ENCODE measurements around the gene TICAM1.
"Not testable (repeated sequence)": the region's sequence is repeated elsewhere in the genome, so short reads cannot be mapped to it uniquely, and the experiment has no call there.

Gene TICAM1

DNA sequence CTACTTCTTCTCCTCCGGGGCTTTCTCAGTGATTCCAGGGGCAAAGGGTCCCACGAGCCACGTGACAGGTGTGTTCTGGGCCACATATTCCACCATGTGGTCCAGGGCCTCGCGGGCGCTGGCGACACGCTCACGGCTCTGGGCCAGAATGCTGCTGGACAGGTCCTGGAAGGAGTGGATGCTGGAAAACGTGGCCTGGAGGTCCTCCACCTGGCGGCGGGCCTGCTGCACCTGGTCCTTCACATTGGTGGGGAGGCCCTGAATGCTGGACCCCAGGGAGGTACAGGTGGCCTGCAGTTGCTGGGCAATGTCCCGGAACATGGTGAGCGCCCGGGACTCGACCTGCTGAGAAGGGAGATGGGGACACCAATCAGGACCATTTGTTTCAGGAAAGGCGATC, 7.7 kb upstream of the TICAM1 start:
- H3K27me3 ChIP-seq (replicated peaks; ENCODE audit: control insufficient read depth, insufficient read depth, low read length) = no peaks in the 10 kb centered on the region
- no peak overlapping the region for H3K4me3 ChIP-seq (ENCODE audit: low read length)
- H3K9me3 ChIP-seq (ENCODE audit: control insufficient read depth, low read length) = no peaks in the 10 kb centered on the region
- no peak overlapping the region for H3K9ac ChIP-seq (ENCODE audit: low read length)
- H3K4me1 ChIP-seq (ENCODE audit: control insufficient read depth, insufficient read depth, low read length) = peaks cover 9% of the 10 kb centered on the region
- H3K36me3 ChIP-seq (ENCODE audit: control insufficient read depth, insufficient read depth, low read length, severe bottlenecking) = peaks cover 60% of the 10 kb centered on the region
- DNase-seq (ENCODE audit: low read depth) = no peak

DNA sequence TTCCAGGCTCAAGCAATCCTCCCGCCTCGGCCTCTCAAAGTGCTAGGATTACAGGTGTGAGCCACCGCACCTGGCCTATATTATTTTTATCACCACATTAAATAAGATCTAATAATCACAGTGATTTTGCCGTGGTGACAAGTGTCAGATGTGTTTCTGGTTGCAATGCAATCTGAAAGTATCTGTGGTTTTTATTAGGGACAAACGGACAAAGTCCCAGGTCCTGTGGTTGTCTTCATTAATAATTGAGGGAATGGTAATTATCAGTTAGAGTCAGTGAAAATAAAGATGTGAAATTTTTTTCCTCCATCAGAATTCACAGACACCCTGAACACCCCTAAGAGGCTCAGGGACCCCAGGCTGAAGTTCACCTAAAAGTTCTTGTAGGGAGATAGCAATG, 1.3 kb upstream of the TICAM1 start:
- Histone ChIP-seq H3K36me3 (ENCODE audit: control insufficient read depth, insufficient read depth, low read length, severe bottlenecking) (peaks cover 6% of the 10 kb centered on the region), H3K4me1 (ENCODE audit: control insufficient read depth, insufficient read depth, low read length) (peaks cover 10% of the 10 kb centered on the region), H3K9me3 (ENCODE audit: control insufficient read depth, low read length) (no peaks in the 10 kb centered on the region), H3K4me3 (ENCODE audit: low read length) (no peak overlapping the region), H3K27me3 (replicated peaks; ENCODE audit: control insufficient read depth, insufficient read depth, low read length) (no peaks in the 10 kb centered on the region), H3K9ac (ENCODE audit: low read length) (no peak overlapping the region)
- no peak for DNase-seq (ENCODE audit: low read depth)

GRCh38 chr19:4831979-4832340, 448 bp upstream of the TICAM1 start:
- peak overlapping the region; percentile 84 for H3K9ac ChIP-seq (ENCODE audit: low read length)
- not testable (repeated sequence) for H3K27me3 ChIP-seq (replicated peaks; ENCODE audit: control insufficient read depth, insufficient read depth, low read length); H3K9me3 ChIP-seq (ENCODE audit: control insufficient read depth, low read length); H3K4me1 ChIP-seq (ENCODE audit: control insufficient read depth, insufficient read depth, low read length); H3K36me3 ChIP-seq (ENCODE audit: control insufficient read depth, insufficient read depth, low read length, severe bottlenecking); DNase-seq (ENCODE audit: low read depth)
- H3K4me3 ChIP-seq (ENCODE audit: low read length) = peak overlapping the region; percentile 98

DNA sequence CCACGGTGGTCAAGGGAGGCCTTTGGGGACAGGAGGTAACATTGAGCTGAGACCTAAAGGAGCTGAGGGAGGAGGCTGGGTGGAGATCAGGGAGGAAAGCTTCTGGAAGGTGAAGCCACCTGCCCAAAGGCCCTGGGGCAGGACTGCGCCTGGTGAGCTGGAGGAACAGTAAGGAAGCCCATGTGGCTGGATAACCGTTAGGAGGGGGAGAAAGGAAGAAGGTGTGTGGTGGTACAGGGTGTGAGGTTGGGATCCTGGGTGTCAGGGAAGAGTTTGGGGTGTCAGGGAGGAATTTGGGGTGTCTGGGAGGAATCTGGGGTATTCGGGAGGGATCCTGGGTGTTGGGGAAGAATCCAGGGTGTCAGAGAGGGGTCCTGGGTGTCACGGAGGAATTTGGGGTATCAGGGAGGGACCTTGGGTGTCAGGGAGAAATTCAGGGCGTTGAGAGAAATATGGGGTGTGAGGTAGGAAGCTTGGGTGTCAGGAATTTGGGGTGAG, 695 bp downstream of the TICAM1 start:
- peak overlapping the region; percentile 84 for H3K9ac ChIP-seq (ENCODE audit: low read length)
- no peak for DNase-seq (ENCODE audit: low read depth)
- no peaks in the 10 kb centered on the region for H3K27me3 ChIP-seq (replicated peaks; ENCODE audit: control insufficient read depth, insufficient read depth, low read length)
- H3K36me3 ChIP-seq (ENCODE audit: control insufficient read depth, insufficient read depth, low read length, severe bottlenecking) = no peaks in the 10 kb centered on the region
- no peaks in the 10 kb centered on the region for H3K9me3 ChIP-seq (ENCODE audit: control insufficient read depth, low read length)
- peaks cover 10% of the 10 kb centered on the region for H3K4me1 ChIP-seq (ENCODE audit: control insufficient read depth, insufficient read depth, low read length)
- peak overlapping the region; percentile 98 for H3K4me3 ChIP-seq (ENCODE audit: low read length)

DNA sequence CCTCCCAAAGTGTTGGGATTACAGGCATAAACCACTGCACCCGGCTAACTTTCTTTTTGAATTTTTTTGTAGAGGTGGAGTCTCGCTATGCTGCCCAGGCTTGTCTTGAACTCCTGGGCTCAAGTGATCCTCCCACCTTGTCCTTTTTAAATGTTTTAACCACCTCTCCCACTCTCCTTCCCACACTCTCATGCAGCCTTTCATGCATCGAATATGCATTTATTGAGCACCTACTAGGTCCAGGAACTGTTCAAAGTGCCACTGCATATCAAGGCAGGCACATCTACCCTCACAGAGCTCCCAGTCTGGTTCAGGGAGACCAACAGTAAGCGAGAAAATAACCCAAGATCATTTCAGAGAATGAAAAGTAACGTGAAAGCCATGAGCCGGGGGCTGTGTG, 1.2 kb downstream of the TICAM1 start:
- H3K4me1 ChIP-seq (ENCODE audit: control insufficient read depth, insufficient read depth, low read length) = peaks cover 10% of the 10 kb centered on the region
- peak overlapping the region; percentile 98 for H3K4me3 ChIP-seq (ENCODE audit: low read length)
- no peaks in the 10 kb centered on the region for H3K36me3 ChIP-seq (ENCODE audit: control insufficient read depth, insufficient read depth, low read length, severe bottlenecking)
- H3K9me3 ChIP-seq (ENCODE audit: control insufficient read depth, low read length) = no peaks in the 10 kb centered on the region
- H3K27me3 ChIP-seq (replicated peaks; ENCODE audit: control insufficient read depth, insufficient read depth, low read length) = no peaks in the 10 kb centered on the region
- peak overlapping the region; percentile 84 for H3K9ac ChIP-seq (ENCODE audit: low read length)
- DNase-seq (ENCODE audit: low read depth) = no peak

DNA sequence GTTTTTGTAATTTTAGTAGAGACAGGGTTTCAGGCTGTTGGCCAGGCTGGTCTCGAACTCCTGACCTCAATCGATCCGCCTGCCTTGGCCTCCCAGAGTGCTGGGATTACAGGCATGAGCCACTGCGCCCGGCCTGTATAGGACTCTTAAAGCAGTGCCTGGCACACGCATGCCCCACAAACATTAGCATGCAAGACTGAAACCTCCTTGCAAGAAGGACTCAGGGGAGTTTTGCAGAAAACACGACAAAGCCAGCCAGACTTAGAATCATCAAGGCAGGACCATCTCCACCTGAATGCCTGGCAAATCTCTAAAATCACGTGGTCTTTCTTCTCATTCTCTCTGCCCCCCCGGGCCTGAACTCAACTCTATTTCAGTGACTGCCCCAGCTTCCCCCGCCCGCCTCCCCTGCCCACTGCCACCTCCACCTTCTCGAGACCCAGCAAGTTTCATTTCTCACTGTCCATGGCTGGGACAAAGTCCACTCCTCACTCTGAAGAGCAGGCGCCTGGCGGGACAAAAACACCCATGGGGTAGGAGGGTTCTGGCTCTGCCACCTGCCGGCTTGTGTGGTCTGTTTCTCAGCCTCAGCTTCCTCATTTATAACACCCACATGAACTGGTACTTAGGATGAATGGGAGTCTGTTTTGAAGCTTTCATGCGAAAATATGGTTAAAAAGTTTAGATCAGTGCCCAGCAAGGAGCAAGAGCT, 2.4 kb downstream of the TICAM1 start:
- Histone ChIP-seq H3K4me1 (ENCODE audit: control insufficient read depth, insufficient read depth, low read length) (peaks cover 10% of the 10 kb centered on the region), H3K4me3 (ENCODE audit: low read length) (no peak overlapping the region), H3K27me3 (replicated peaks; ENCODE audit: control insufficient read depth, insufficient read depth, low read length) (no peaks in the 10 kb centered on the region), H3K36me3 (ENCODE audit: control insufficient read depth, insufficient read depth, low read length, severe bottlenecking) (no peaks in the 10 kb centered on the region), H3K9ac (ENCODE audit: low read length) (no peak overlapping the region), H3K9me3 (ENCODE audit: control insufficient read depth, low read length) (no peaks in the 10 kb centered on the region)
- no peak for DNase-seq (ENCODE audit: low read depth)

- no peak overlapping the region for H3K4me3 ChIP-seq (ENCODE audit: low read length)
- DNase-seq (ENCODE audit: low read depth) = no peak
- H3K36me3 ChIP-seq (ENCODE audit: control insufficient read depth, insufficient read depth, low read length, severe bottlenecking) = peaks cover 5% of the 10 kb centered on the region
- H3K4me1 ChIP-seq (ENCODE audit: control insufficient read depth, insufficient read depth, low read length) = no peaks in the 10 kb centered on the region
- H3K9me3 ChIP-seq (ENCODE audit: control insufficient read depth, low read length) = no peaks in the 10 kb centered on the region
- no peak overlapping the region for H3K9ac ChIP-seq (ENCODE audit: low read length)
- H3K27me3 ChIP-seq (replicated peaks; ENCODE audit: control insufficient read depth, insufficient read depth, low read length) = no peaks in the 10 kb centered on the region
Measured at GRCh38 chr19:4823577-4823976, 7.9 kb downstream of the TICAM1 start.

DNA sequence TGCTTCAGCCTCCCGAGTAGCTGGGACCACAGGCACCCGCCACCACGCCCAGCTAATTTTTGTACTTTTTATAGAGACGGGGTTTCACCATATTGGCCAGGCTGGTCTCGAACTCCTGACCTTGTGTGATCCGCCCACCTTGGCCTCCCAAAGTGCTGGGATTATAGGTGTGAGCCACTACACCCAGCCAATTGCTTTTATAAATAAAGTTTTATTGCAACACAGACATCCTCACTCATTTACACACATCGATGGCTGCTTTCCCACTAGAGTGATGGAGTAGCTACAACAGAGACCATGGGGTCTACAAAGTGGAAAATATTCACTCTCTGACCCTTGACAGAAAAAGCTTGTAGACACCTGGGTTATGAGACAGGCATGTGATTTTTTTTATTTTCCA, 9.2 kb downstream of the TICAM1 start:
- DNase-seq (ENCODE audit: low read depth); H3K4me3 ChIP-seq (ENCODE audit: low read length); H3K4me1 ChIP-seq (ENCODE audit: control insufficient read depth, insufficient read depth, low read length); H3K9me3 ChIP-seq (ENCODE audit: control insufficient read depth, low read length); H3K27me3 ChIP-seq (replicated peaks; ENCODE audit: control insufficient read depth, insufficient read depth, low read length); H3K9ac ChIP-seq (ENCODE audit: low read length): not testable (repeated sequence)
- peaks cover 14% of the 10 kb centered on the region for H3K36me3 ChIP-seq (ENCODE audit: control insufficient read depth, insufficient read depth, low read length, severe bottlenecking)

- H3K27me3 ChIP-seq (replicated peaks; ENCODE audit: control insufficient read depth, insufficient read depth, low read length) = no peaks in the 10 kb centered on the region
Measured at GRCh38 chr19:4821265-4821664, 10.2 kb downstream of the TICAM1 start.

GRCh38 chr19:4817467-4818277, 13.8 kb downstream of the TICAM1 start:
- no peak overlapping the region for H3K4me3 ChIP-seq (ENCODE audit: low read length)
- no peaks in the 10 kb centered on the region for H3K27me3 ChIP-seq (replicated peaks; ENCODE audit: control insufficient read depth, insufficient read depth, low read length)
- peaks cover 23% of the 10 kb centered on the region for H3K4me1 ChIP-seq (ENCODE audit: control insufficient read depth, insufficient read depth, low read length)
- DNase-seq (ENCODE audit: low read depth) = no peak
- no peaks in the 10 kb centered on the region for H3K9me3 ChIP-seq (ENCODE audit: control insufficient read depth, low read length)
- peaks cover 24% of the 10 kb centered on the region for H3K36me3 ChIP-seq (ENCODE audit: control insufficient read depth, insufficient read depth, low read length, severe bottlenecking)
- H3K9ac ChIP-seq (ENCODE audit: low read length) = no peak overlapping the region

More at GRCh38 chr19:4821265-4821664, 10.2 kb downstream of the TICAM1 start:
- no peaks in the 10 kb centered on the region for H3K4me1 ChIP-seq (ENCODE audit: control insufficient read depth, insufficient read depth, low read length)
- H3K4me3 ChIP-seq (ENCODE audit: low read length) = no peak overlapping the region
- H3K9ac ChIP-seq (ENCODE audit: low read length) = no peak overlapping the region
- no peak for DNase-seq (ENCODE audit: low read depth)
- no peaks in the 10 kb centered on the region for H3K9me3 ChIP-seq (ENCODE audit: control insufficient read depth, low read length)
- H3K36me3 ChIP-seq (ENCODE audit: control insufficient read depth, insufficient read depth, low read length, severe bottlenecking) = peaks cover 24% of the 10 kb centered on the region

DNA sequence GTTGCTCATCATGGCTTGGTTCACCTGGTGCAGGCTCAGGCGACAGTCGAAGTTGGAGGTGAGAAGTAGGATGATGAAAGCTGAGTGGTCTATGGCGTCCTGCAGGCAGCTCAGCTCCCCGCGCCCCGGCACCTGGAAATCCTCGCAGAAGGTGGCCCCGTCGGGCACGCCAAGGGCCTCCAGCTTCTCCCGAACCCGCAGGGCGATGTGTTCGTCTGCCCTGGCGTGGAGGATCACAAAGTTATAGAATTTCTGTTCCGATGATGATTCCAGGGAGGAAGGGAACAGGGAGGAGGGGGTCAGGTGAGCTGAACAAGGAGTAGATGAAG, 14.6 kb downstream of the TICAM1 start:
- no peak for DNase-seq (ENCODE audit: low read depth)
- no peaks in the 10 kb centered on the region for H3K27me3 ChIP-seq (replicated peaks; ENCODE audit: control insufficient read depth, insufficient read depth, low read length)
- no peaks in the 10 kb centered on the region for H3K9me3 ChIP-seq (ENCODE audit: control insufficient read depth, low read length)
- H3K4me1 ChIP-seq (ENCODE audit: control insufficient read depth, insufficient read depth, low read length) = peaks cover 26% of the 10 kb centered on the region
- peaks cover 24% of the 10 kb centered on the region for H3K36me3 ChIP-seq (ENCODE audit: control insufficient read depth, insufficient read depth, low read length, severe bottlenecking)
- H3K4me3 ChIP-seq (ENCODE audit: low read length) = no peak overlapping the region
- H3K9ac ChIP-seq (ENCODE audit: low read length) = no peak overlapping the region

Data from adipocyte (in vitro differentiated cells).